GM21526 (cell line): ENCODE results near the gene SLC20A1.
"Not testable (repeated sequence)": the region's sequence is repeated elsewhere in the genome, so short reads cannot be mapped to it uniquely, and the experiment has no call there.

ENCODE experiments used
- ATAC-seq: cut with Tn5 transposase; IDR thresholded peaks from one replicate; pipeline ENCODE4 v1.9.1; 2021; ENCODE audit warnings: moderate library complexity; ENCODE audit not compliant: unreplicated experiment, low FRiP score

SLC20A1 gene

GRCh38 chr2:112703684-112704083, 57.9 kb downstream of the SLC20A1 start:
- ATAC-seq = no peak

GRCh38 chr2:112705575-112705974, 59.8 kb downstream of the SLC20A1 start:
- no peak for ATAC-seq

- ATAC-seq = no peak
Observed at GRCh38 chr2:112706170-112706664, 60.5 kb downstream of the SLC20A1 start.

- ATAC-seq = not testable (repeated sequence)
Observed at GRCh38 chr2:112706947-112707346, 61.2 kb downstream of the SLC20A1 start.

- ATAC-seq = no peak
Observed at GRCh38 chr2:112708968-112709367, 63.2 kb downstream of the SLC20A1 start.

- ATAC-seq = no peak
Observed at GRCh38 chr2:112709703-112710102, 64.0 kb downstream of the SLC20A1 start.

GRCh38 chr2:112710956-112711750, 65.4 kb downstream of the SLC20A1 start:
- ATAC-seq = no peak

- no peak for ATAC-seq
Observed at GRCh38 chr2:112712465-112712864, 66.7 kb downstream of the SLC20A1 start.

GRCh38 chr2:112712903-112713584, 67.3 kb downstream of the SLC20A1 start:
- no peak for ATAC-seq
